Lower lobe of right lung (tissue), 2 donors: Measurements from ENCODE around the gene MYLK4. TPM values are rescaled to one million over a fixed set of nuclear protein-coding genes. Genes with fewer than 3 reads are reported as not detected.

Experiments
- ATAC-seq, 2 donors: fragments of 200-7000 bp; cut with Tn5 transposase; one replicate each; pipeline ENCODE4 v1.9.1; 2020 to 2022; ENCODE audit warnings: mild to moderate bottlenecking in 2 of 2, moderate library complexity in 2 of 2
- DNase-seq: peaks from one replicate; pipeline ENCODE4 v3.0.0-alpha.2; 2020
- H3K27ac ChIP-seq: fragments of 200-600 bp; one replicate; pipeline ENCODE4 v1.8.0; 2022
- H3K27me3 ChIP-seq: fragments of 200-600 bp; one replicate; pipeline ENCODE4 v1.8.0; 2022; ENCODE audit warnings: low read depth
- H3K36me3 ChIP-seq: fragments of 200-600 bp; one replicate; pipeline ENCODE4 v1.8.0; 2022; ENCODE audit warnings: mild to moderate bottlenecking
- H3K4me1 ChIP-seq: fragments of 200-600 bp; one replicate; pipeline ENCODE4 v1.8.0; 2022
- H3K4me3 ChIP-seq: fragments of 200-600 bp; one replicate; pipeline ENCODE4 v1.8.0; 2022; ENCODE audit warnings: mild to moderate bottlenecking
- H3K9me3 ChIP-seq: fragments of 200-600 bp; one replicate; pipeline ENCODE4 v1.8.0; 2022
- intact Hi-C: fragments of 100-400 bp; cut with DNase I; formaldehyde crosslinking; loops from one replicate; pipeline ENCODE4 v1.11.0; 2022
- total RNA-seq: library from RNA; stranded (reverse); fragmentation: NEBNext Ultra II Directional; extraction: Animal tissue kit (Norgen Biotek cat#: 25700); gene quantifications from one replicate; pipeline ENCODE4 v1.2.1, GENCODE V29; 2021
- TF ChIP-seq, protein P1 (sequence below): fragments of 200-600 bp; IDR thresholded peaks from one replicate; pipeline ENCODE4 v1.8.0; 2022; ENCODE audit warnings: antibody characterized with exemption, mild to moderate bottlenecking
- donor health status: DM: no; HTN: yes; CAD: no; lungs with severe emphysema.

MYLK4 gene
- total RNA-seq, 1 donor from 2014 or later: 0.56 TPM

DNA sequence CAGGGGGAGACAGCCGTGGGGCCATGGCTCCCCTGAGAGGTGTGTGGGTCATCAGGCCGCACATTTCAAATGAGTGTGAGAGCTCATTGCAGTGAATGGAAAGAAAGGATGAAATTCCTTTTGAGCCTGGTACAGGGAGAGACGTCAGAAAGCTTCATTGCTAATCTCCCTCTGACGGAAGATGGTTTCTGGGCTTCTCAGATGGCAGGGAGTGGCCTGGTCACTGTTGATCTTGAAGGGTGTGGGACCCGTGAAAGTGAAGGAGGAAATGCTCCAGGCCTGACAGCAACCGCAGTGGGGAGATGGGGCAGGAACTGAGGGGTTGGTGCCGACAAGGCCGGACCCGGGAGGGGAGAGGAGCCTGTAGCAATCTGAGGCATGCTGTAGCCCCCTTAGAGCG is 127.4 kb downstream of the MYLK4 start:
- H3K27ac ChIP-seq: no peak overlapping the region
- H3K9me3 ChIP-seq: no peaks in the 10 kb centered on the region
- H3K4me1 ChIP-seq: no peaks in the 10 kb centered on the region
- intact Hi-C loops: no loop called here
- ATAC-seq: no peak
- peaks cover 5% of the 10 kb centered on the region for H3K27me3 ChIP-seq
- TF ChIP-seq, protein P1, sequence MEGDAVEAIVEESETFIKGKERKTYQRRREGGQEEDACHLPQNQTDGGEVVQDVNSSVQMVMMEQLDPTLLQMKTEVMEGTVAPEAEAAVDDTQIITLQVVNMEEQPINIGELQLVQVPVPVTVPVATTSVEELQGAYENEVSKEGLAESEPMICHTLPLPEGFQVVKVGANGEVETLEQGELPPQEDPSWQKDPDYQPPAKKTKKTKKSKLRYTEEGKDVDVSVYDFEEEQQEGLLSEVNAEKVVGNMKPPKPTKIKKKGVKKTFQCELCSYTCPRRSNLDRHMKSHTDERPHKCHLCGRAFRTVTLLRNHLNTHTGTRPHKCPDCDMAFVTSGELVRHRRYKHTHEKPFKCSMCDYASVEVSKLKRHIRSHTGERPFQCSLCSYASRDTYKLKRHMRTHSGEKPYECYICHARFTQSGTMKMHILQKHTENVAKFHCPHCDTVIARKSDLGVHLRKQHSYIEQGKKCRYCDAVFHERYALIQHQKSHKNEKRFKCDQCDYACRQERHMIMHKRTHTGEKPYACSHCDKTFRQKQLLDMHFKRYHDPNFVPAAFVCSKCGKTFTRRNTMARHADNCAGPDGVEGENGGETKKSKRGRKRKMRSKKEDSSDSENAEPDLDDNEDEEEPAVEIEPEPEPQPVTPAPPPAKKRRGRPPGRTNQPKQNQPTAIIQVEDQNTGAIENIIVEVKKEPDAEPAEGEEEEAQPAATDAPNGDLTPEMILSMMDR: no peak
- no peaks in the 10 kb centered on the region for H3K36me3 ChIP-seq
- H3K4me3 ChIP-seq: no peak overlapping the region
- DNase-seq: no peak

DNA sequence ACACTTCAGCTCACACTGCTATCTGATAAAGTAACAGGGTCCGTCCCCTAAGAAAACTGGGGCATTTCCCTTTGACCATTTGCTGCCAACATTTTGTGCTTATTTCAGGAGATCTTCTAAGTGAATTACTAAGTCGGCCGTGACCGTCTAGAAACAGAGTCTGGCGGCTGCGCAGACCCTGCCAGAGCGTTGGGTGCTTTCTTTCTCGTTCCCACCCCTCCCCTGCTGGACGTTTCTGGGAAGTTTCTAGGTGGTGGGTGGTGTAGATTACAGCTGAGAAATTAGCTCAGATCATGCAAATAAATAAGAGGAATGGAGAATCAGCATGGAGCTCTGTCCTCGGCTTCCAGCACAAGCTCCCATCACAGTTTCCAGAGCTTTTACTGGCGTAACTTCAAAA is 128.1 kb downstream of the MYLK4 start:
- DNase-seq (no peak), ATAC-seq (no peak)
- intact Hi-C loops: no loop called here
- no peak overlapping the region for H3K27ac ChIP-seq
- no peak overlapping the region for H3K4me3 ChIP-seq
- H3K27me3 ChIP-seq: peaks cover 5% of the 10 kb centered on the region
- TF ChIP-seq, protein P1: no peak
- no peaks in the 10 kb centered on the region for H3K36me3 ChIP-seq
- no peaks in the 10 kb centered on the region for H3K4me1 ChIP-seq
- H3K9me3 ChIP-seq: no peaks in the 10 kb centered on the region

DNA sequence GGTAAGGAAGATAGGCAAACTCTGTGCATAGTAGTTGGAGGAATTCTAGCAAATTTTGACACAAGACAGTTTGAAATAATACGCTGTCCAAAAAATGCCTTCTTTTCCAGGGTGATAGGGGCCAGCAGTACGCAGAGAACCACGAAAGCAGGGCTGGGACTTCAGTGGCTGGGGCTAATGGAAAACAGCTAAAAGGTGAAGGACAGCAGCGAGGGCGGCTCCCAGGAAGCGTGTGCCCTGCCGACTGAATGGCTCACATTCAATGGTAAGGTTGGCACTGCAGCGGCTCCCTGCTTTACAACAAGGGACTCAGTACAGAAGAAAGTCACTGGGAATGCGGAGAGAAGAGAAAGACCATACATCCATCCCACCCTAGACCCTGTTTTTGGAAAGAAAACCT is 131.1 kb downstream of the MYLK4 start:
- Histone ChIP-seq H3K4me1 (no peaks in the 10 kb centered on the region), H3K9me3 (no peaks in the 10 kb centered on the region), H3K27me3 (peaks cover 9% of the 10 kb centered on the region), H3K27ac (no peak overlapping the region), H3K4me3 (no peak overlapping the region), H3K36me3 (no peaks in the 10 kb centered on the region)
- ATAC-seq (no peak), DNase-seq (no peak)
- intact Hi-C loops: no loop called here
- TF ChIP-seq, protein P1: no peak

DNA sequence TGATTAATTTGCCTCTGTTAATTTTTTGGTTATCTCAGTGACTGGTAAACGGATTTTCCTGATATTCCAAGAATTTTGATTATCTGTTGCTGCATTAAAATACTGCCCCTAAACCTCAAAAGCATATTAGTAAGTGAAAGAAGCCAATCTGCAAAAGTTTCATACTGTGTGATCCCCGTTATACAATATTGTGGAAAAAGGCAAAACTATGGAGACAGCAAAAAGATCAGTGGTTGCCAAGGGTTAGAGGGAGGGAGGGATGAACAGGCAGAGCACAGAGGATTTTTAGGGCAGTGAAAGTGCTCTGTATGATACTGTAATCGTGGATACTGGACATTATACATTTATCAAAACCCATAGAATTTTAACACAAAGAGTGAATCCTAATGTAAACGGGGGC is 133.0 kb downstream of the MYLK4 start:
- peaks cover 9% of the 10 kb centered on the region for H3K27me3 ChIP-seq
- H3K4me1 ChIP-seq: no peaks in the 10 kb centered on the region
- DNase-seq: no peak
- TF ChIP-seq, protein P1: no peak
- intact Hi-C loops: no loop called here
- no peak for ATAC-seq
- H3K27ac ChIP-seq: no peak overlapping the region
- H3K4me3 ChIP-seq: no peak overlapping the region
- H3K9me3 ChIP-seq: peaks cover 5% of the 10 kb centered on the region
- H3K36me3 ChIP-seq: no peaks in the 10 kb centered on the region

DNA sequence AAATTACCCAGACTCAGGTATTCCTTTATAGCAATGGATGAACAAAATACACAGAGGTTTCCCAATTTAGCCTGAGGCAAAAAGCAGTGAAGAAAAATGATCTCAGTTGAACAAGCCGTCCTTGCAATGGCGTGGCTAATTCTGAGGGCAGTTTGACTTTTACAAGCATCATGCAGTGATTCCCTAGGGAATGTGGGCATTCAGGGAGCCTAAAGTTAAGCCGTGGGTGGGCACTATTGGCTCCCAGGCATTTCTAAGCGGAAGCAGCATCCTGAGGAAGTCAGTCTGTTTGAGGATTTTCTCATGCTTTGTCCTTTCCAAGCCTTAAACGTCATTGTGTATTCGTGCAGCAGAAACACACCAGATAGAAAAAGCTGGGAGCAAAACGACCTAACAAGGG is 133.9 kb downstream of the MYLK4 start:
- H3K4me3 ChIP-seq: no peak overlapping the region
- TF ChIP-seq, protein P1: no peak
- intact Hi-C loops: no loop called here
- no peaks in the 10 kb centered on the region for H3K36me3 ChIP-seq
- DNase-seq (no peak), ATAC-seq (no peak)
- H3K27me3 ChIP-seq: peaks cover 9% of the 10 kb centered on the region
- no peaks in the 10 kb centered on the region for H3K4me1 ChIP-seq
- no peak overlapping the region for H3K27ac ChIP-seq
- H3K9me3 ChIP-seq: peaks cover 5% of the 10 kb centered on the region

DNA sequence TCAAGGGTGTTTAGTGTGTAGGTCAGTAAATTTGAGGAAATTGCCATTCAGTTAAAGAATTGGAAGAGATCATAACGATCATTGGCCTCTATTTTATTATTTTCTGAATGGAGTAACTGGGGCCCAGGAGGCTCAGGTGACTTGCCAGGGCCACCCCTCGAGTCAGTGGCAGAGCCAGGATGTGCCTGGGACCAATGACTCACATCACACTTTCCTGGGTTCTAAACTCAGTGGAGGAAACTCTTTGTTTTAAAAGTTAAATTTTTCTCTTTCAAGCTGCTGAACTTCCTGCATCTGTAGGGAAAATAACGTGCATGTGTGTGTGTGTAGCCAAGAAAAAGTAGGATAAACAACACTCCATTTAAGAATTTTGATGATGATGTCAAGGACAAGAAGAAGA is 135.5 kb downstream of the MYLK4 start:
- intact Hi-C loops: no loop called here
- TF ChIP-seq, protein P1: no peak
- no peak for DNase-seq
- no peaks in the 10 kb centered on the region for H3K36me3 ChIP-seq
- no peak for ATAC-seq
- no peak overlapping the region for H3K4me3 ChIP-seq
- H3K4me1 ChIP-seq: no peaks in the 10 kb centered on the region
- H3K9me3 ChIP-seq: peaks cover 5% of the 10 kb centered on the region
- H3K27me3 ChIP-seq: peaks cover 9% of the 10 kb centered on the region
- H3K27ac ChIP-seq: no peak overlapping the region
